Measurements from ENCODE around the gene ITGB7. TPM values are rescaled to one million over a fixed set of nuclear protein-coding genes. Genes with fewer than 3 reads are reported as not detected.
A peak's percentile ranks its signal among the peaks of the same experiment; 100 is the strongest.

ITGB7 gene
- total and polyA plus RNA-seq, 9 of the 15 experiments (the other 6 are each of a cell fraction or from before 2014, with no cell fraction given) = 0.06 to 2.0 (median 0.67) TPM

- TF ChIP-seq SNIP1 (IDR thresholded peaks at IDR 0.05; ENCODE audit: low read depth) (no peak), FOXJ3 (CRISPR knock-in tag; IDR thresholded peaks at IDR 0.05) (no peak), ZFP91 (CRISPR knock-in tag; IDR thresholded peaks at IDR 0.05) (peak; percentile 95), U2AF2 (optimal IDR thresholded peaks at IDR 0.05; ENCODE audit: low read depth, low read length) (no peak), CBFA2T3 (IDR thresholded peaks at IDR 0.05) (no peak), NCOA1 (IDR thresholded peaks at IDR 0.05; ENCODE audit: low read depth) (no peak; the same call in 1 of the 2 replicates), HDAC2 (IDR thresholded peaks at IDR 0.05) (peak; percentile 42; the same call in 1 of the 2 replicates), MAFK (IDR thresholded peaks at IDR 0.05; ENCODE audit: low read length) (no peak), HLTF (IDR thresholded peaks at IDR 0.05) (no peak), ZBTB26 (CRISPR knock-in tag; IDR thresholded peaks at IDR 0.05) (no peak), CHAMP1 (IDR thresholded peaks at IDR 0.05) (no peak), NFIX (CRISPR knock-in tag; IDR thresholded peaks at IDR 0.05; ENCODE audit: low read depth) (no peak), ZNF41 (CRISPR knock-in tag; conservative IDR thresholded peaks at IDR 0.05) (no peak), ZNF384 (IDR thresholded peaks at IDR 0.05; ENCODE audit: low read depth, low read length) (no peak), WHSC1 (IDR thresholded peaks at IDR 0.05; ENCODE audit: low read length) (no peak), FOSL1 (tag; conservative IDR thresholded peaks at IDR 0.05) (no peak), PTTG1 (tag; IDR thresholded peaks at IDR 0.05; ENCODE audit: low read depth) (no peak), HDAC1 (IDR thresholded peaks at IDR 0.05) (peak in 1 of 2 experiments; percentile 85; a peak in 1 of 4 replicates), ZNF75A (CRISPR knock-in tag; IDR thresholded peaks at IDR 0.05) (no peak), ZC3H11A (IDR thresholded peaks at IDR 0.05; ENCODE audit: low read depth, low read length) (no peak), TBP (optimal IDR thresholded peaks at IDR 0.05; ENCODE audit: low read depth, low read length) (no peak)
- TF ChIP-seq, protein P1, sequence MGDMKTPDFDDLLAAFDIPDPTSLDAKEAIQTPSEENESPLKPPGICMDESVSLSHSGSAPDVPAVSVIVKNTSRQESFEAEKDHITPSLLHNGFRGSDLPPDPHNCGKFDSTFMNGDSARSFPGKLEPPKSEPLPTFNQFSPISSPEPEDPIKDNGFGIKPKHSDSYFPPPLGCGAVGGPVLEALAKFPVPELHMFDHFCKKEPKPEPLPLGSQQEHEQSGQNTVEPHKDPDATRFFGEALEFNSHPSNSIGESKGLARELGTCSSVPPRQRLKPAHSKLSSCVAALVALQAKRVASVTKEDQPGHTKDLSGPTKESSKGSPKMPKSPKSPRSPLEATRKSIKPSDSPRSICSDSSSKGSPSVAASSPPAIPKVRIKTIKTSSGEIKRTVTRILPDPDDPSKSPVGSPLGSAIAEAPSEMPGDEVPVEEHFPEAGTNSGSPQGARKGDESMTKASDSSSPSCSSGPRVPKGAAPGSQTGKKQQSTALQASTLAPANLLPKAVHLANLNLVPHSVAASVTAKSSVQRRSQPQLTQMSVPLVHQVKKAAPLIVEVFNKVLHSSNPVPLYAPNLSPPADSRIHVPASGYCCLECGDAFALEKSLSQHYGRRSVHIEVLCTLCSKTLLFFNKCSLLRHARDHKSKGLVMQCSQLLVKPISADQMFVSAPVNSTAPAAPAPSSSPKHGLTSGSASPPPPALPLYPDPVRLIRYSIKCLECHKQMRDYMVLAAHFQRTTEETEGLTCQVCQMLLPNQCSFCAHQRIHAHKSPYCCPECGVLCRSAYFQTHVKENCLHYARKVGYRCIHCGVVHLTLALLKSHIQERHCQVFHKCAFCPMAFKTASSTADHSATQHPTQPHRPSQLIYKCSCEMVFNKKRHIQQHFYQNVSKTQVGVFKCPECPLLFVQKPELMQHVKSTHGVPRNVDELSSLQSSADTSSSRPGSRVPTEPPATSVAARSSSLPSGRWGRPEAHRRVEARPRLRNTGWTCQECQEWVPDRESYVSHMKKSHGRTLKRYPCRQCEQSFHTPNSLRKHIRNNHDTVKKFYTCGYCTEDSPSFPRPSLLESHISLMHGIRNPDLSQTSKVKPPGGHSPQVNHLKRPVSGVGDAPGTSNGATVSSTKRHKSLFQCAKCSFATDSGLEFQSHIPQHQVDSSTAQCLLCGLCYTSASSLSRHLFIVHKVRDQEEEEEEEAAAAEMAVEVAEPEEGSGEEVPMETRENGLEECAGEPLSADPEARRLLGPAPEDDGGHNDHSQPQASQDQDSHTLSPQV (IDR thresholded peaks at IDR 0.05) = no peak
These were observed 12.4 kb upstream of the ITGB7 start (continued) for GRCh38 chr12:53219292-53219955.
